Stimulated activated CD8-positive, alpha-beta memory T cell treated with anti-CD3 and anti-CD28 coated beads, Interleukin-7, amount 100 ng/mL, for 4 hours (primary cell): ENCODE results near the gene OR6J1.
"Not testable (repeated sequence)": the region's sequence is repeated elsewhere in the genome, so short reads cannot be mapped to it uniquely, and the experiment has no call there.

Experiments used
- DNase-seq, 2 donors: peaks; one replicate each; pipeline ENCODE4 v3.0.0-alpha.2; 2020; ENCODE audit warnings: low read depth in 2 of 2

Gene OR6J1

GRCh38 chr14:22650960-22651521 lies 6.9 kb upstream of the OR6J1 start:
- no peak for DNase-seq

GRCh38 chr14:22650046-22650739 lies 6.0 kb upstream of the OR6J1 start:
- DNase-seq = no peak

GRCh38 chr14:22648506-22648905 lies 4.4 kb upstream of the OR6J1 start:
- no peak for DNase-seq

- no peak for DNase-seq
These were observed 2.6 kb upstream of the OR6J1 start for GRCh38 chr14:22646570-22647254.

GRCh38 chr14:22641846-22642245 lies 2.3 kb downstream of the OR6J1 start:
- no peak for DNase-seq

- DNase-seq = no peak
These were observed 4.0 kb downstream of the OR6J1 start for GRCh38 chr14:22640192-22640591.

GRCh38 chr14:22635980-22636379 lies 8.2 kb downstream of the OR6J1 start:
- not testable (repeated sequence) for DNase-seq

- DNase-seq = no peak
These were observed 9.8 kb downstream of the OR6J1 start for GRCh38 chr14:22634233-22634900.

GRCh38 chr14:22630486-22630885 lies 13.7 kb downstream of the OR6J1 start:
- no peak for DNase-seq

GRCh38 chr14:22630066-22630465 lies 14.1 kb downstream of the OR6J1 start:
- no peak for DNase-seq

GRCh38 chr14:22629361-22629760 lies 14.8 kb downstream of the OR6J1 start:
- no peak for DNase-seq

GRCh38 chr14:22627506-22628263 lies 16.5 kb downstream of the OR6J1 start:
- DNase-seq = no peak

GRCh38 chr14:22626590-22626989 lies 17.6 kb downstream of the OR6J1 start:
- DNase-seq = no peak

- DNase-seq = no peak
These were observed 21.1 kb downstream of the OR6J1 start for GRCh38 chr14:22623047-22623446.

- no peak for DNase-seq
These were observed 21.9 kb downstream of the OR6J1 start for GRCh38 chr14:22622255-22622654.

GRCh38 chr14:22615765-22616164 lies 28.4 kb downstream of the OR6J1 start:
- not testable (repeated sequence) for DNase-seq

GRCh38 chr14:22614240-22614799 lies 29.8 kb downstream of the OR6J1 start:
- no peak for DNase-seq

- DNase-seq = no peak
These were observed 30.4 kb downstream of the OR6J1 start for GRCh38 chr14:22613736-22614239.

GRCh38 chr14:22613106-22613695 lies 31.0 kb downstream of the OR6J1 start:
- no peak for DNase-seq

- no peak for DNase-seq
These were observed 33.2 kb downstream of the OR6J1 start for GRCh38 chr14:22610931-22611330.

GRCh38 chr14:22607291-22607690 lies 36.9 kb downstream of the OR6J1 start:
- no peak for DNase-seq
